ENCODE data around the gene PARD3.

GRCh38 chr10:34260904-34261303 lies 554.2 kb downstream of the PARD3 start:
- TF ChIP-seq CTCF (IDR thresholded peaks at IDR 0.05; ENCODE audit: low read depth, low read length, poor library complexity, severe bottlenecking) (no peak), EZH2phosphoT487 (IDR thresholded peaks at IDR 0.05; ENCODE audit: borderline replicate concordance, low read length) (no peak)
